Posterior cingulate gyrus (tissue), 11 donors: Measurements from ENCODE around the gene CLUH.
A peak's percentile ranks its signal among the peaks of the same experiment; 100 is the strongest.

Source experiments
- DNase-seq, 10 donors: peaks; one replicate each; pipeline versions ENCODE4 v3.0.0 to v3.0.0-alpha.2; 2020 to 2021; ENCODE audit warnings: mixed read lengths in 3 of 10
- intact Hi-C: fragments of 100-400 bp; cut with DNase I; formaldehyde crosslinking; loops from one replicate; pipeline ENCODE4 v1.15.1; 2023

CLUH gene

GRCh38 chr17:2711608-2712299, at the start of gene CLUH:
Gene CLUH, minus strand, starts transcription at chr17:2711764. Its CDS starts 103 bp downstream, at chr17:2711661.
- DNase-seq, result peak; percentile 89 to 99 (median 94)
- intact Hi-C loops, result loop anchor here (5.0 to 10.0 kb wide), 2 partner anchors 117 to 319 kb away; partner anchors contain the start of gene PAFAH1B1

GRCh38 chr17:2758870-2759269, 47.3 kb upstream of the CLUH start:
- DNase-seq, result no peak
- intact Hi-C loops, result no loop called here

GRCh38 chr17:2755891-2756724, 44.5 kb upstream of the CLUH start:
- intact Hi-C loops, result no loop called here
- no peak for DNase-seq

GRCh38 chr17:2751491-2751890, 39.9 kb upstream of the CLUH start:
- DNase-seq, result no peak
- intact Hi-C loops, result no loop called here

GRCh38 chr17:2750721-2751120, 39.2 kb upstream of the CLUH start:
- intact Hi-C loops, result no loop called here
- no peak for DNase-seq

GRCh38 chr17:2749784-2750181, 38.2 kb upstream of the CLUH start:
- peak in 9 of 10 donors; percentile 41 to 93 (median 59) for DNase-seq
- intact Hi-C loops, result no loop called here

GRCh38 chr17:2749058-2749783, 37.7 kb upstream of the CLUH start, which contains the start of gene CCDC92B:
Gene CCDC92B, minus strand, starts transcription at chr17:2749652. Its CDS starts 14,507 bp downstream, at chr17:2735145.
- peak in 3 of 10 donors; percentile 19 to 76 (median 22) for DNase-seq
- intact Hi-C loops, result no loop called here

- DNase-seq, result peak in 7 of 10 donors; percentile 31 to 92 (median 56)
- intact Hi-C loops, result no loop called here
Observed at GRCh38 chr17:2745317-2746037, 33.9 kb upstream of the CLUH start.

- DNase-seq, result no peak
- intact Hi-C loops, result no loop called here
Observed at GRCh38 chr17:2737693-2738092, 26.1 kb upstream of the CLUH start.

GRCh38 chr17:2736956-2737355, 25.4 kb upstream of the CLUH start:
- intact Hi-C loops, result no loop called here
- no peak for DNase-seq

- DNase-seq, result no peak
- intact Hi-C loops, result no loop called here
Observed at GRCh38 chr17:2735896-2736295, 24.3 kb upstream of the CLUH start.

GRCh38 chr17:2734939-2735338, 23.4 kb upstream of the CLUH start:
- DNase-seq, result no peak
- intact Hi-C loops, result no loop called here

- intact Hi-C loops, result no loop called here
- DNase-seq, result no peak
Observed at GRCh38 chr17:2731807-2732206, 20.2 kb upstream of the CLUH start.

- intact Hi-C loops, result no loop called here
- no peak for DNase-seq
Observed at GRCh38 chr17:2730764-2731353, 19.3 kb upstream of the CLUH start.

- peak in 8 of 10 donors; percentile 45 to 94 (median 52) for DNase-seq
- intact Hi-C loops, result no loop called here
Observed at GRCh38 chr17:2724784-2725164, 13.2 kb upstream of the CLUH start.

GRCh38 chr17:2723997-2724783, 12.6 kb upstream of the CLUH start:
- DNase-seq, result no peak
- intact Hi-C loops, result no loop called here

- DNase-seq, result no peak
- intact Hi-C loops, result no loop called here
Observed at GRCh38 chr17:2723505-2723996, 12.0 kb upstream of the CLUH start.

GRCh38 chr17:2722611-2723010, 11.0 kb upstream of the CLUH start:
- intact Hi-C loops, result no loop called here
- no peak for DNase-seq

- intact Hi-C loops, result no loop called here
- DNase-seq, result no peak
Observed at GRCh38 chr17:2721603-2722002, 10.0 kb upstream of the CLUH start.
